HEK293 (cell line): ENCODE measurements around the gene APOC1.
A peak's percentile ranks its signal among the peaks of the same experiment; 100 is the strongest.

Source experiments
- CTCF ChIA-PET: fragments of 350-600 bp; formaldehyde crosslinking; extraction: SDS; loops from one replicate; lab custom pipeline; 2021; ENCODE audit warnings: antibody characterized with exemption; lab: Yijun Ruan, JAX
- POLR2A ChIA-PET: fragments of 300-600 bp; formaldehyde crosslinking; extraction: SDS; loops from one replicate; lab custom pipeline; 2020; ENCODE audit warnings: antibody characterized with exemption, inconsistent platforms; lab: Yijun Ruan, JAX
- H3K27ac ChIP-seq: fragments of 200-500 bp; sonication (Bioruptor generic); 2 replicates; pipeline ENCODE4 v1.5.1; 2014; ENCODE audit warnings: low read depth, low read length, control low read depth, inconsistent platforms; ENCODE audit errors: extremely low read depth
- H3K36me3 ChIP-seq, 2 experiments: fragments of 200-500 bp in 1 of 2; sonication (Bioruptor generic) in 1 of 2; 1 replicate in 1 of 2; 2 replicates in 1 of 2; pipeline ENCODE4 v1.5.1; 2014 to 2017; ENCODE audit warnings: inconsistent platforms in 2 of 2, low read length in 2 of 2; ENCODE audit not compliant: control insufficient read depth in 2 of 2, insufficient read depth in 1 of 2
- H3K4me1 ChIP-seq: fragments of 200-500 bp; sonication (Bioruptor generic); 2 replicates; pipeline ENCODE4 v1.5.1; 2014; ENCODE audit warnings: mild to moderate bottlenecking, low read length, inconsistent platforms; ENCODE audit not compliant: control insufficient read depth, insufficient read depth
- H3K4me3 ChIP-seq: 2 replicates; pipeline ENCODE4 v1.5.1; 2011; ENCODE audit warnings: low read depth, mild to moderate bottlenecking, control low read depth, low read length, moderate library complexity
- H3K9me3 ChIP-seq: fragments of 200-500 bp; sonication (Bioruptor generic); 2 replicates; pipeline ENCODE4 v1.5.1; 2014; ENCODE audit warnings: low read depth, low read length, inconsistent platforms; ENCODE audit not compliant: control insufficient read depth, insufficient read depth
- BCL11B ChIP-seq: fragments of 450-650 bp; formaldehyde crosslinking; IDR thresholded peaks from 2 replicates; pipeline ENCODE4 v1.5.1; 2016; ENCODE audit warnings: low read depth, missing biosample characterization, missing genetic modification characterization
- FEZF1 ChIP-seq: fragments of 450-650 bp; formaldehyde crosslinking; IDR thresholded peaks from 2 replicates; pipeline ENCODE4 v1.5.1; 2016; ENCODE audit warnings: missing biosample characterization, missing genetic modification characterization
- GLIS1 ChIP-seq: fragments of 450-650 bp; formaldehyde crosslinking; IDR thresholded peaks from 2 replicates; pipeline ENCODE4 v1.5.1; 2016; ENCODE audit warnings: missing biosample characterization, missing genetic modification characterization
- GLIS2 ChIP-seq: fragments of 450-650 bp; formaldehyde crosslinking; IDR thresholded peaks from 2 replicates; pipeline ENCODE4 v1.5.1; 2016; ENCODE audit warnings: missing biosample characterization, missing genetic modification characterization
- KLF9 ChIP-seq: fragments of 450-650 bp; formaldehyde crosslinking; IDR thresholded peaks from 2 replicates; pipeline ENCODE4 v1.5.1; 2016; ENCODE audit warnings: missing biosample characterization, missing genetic modification characterization, low read depth
- WT1 ChIP-seq: fragments of 450-650 bp; formaldehyde crosslinking; IDR thresholded peaks from 2 replicates; pipeline ENCODE4 v1.5.1; 2016; ENCODE audit warnings: missing biosample characterization, missing genetic modification characterization
- ZBTB20 ChIP-seq: fragments of 450-650 bp; formaldehyde crosslinking; IDR thresholded peaks from 2 replicates; pipeline ENCODE4 v1.5.1; 2016; ENCODE audit warnings: missing biosample characterization, missing genetic modification characterization
- ZBTB21 ChIP-seq: fragments of 450-650 bp; formaldehyde crosslinking; IDR thresholded peaks from 2 replicates; pipeline ENCODE4 v1.5.1; 2017; ENCODE audit warnings: missing biosample characterization, missing genetic modification characterization
- ZBTB8A ChIP-seq: fragments of 450-650 bp; formaldehyde crosslinking; IDR thresholded peaks from 2 replicates; pipeline ENCODE4 v1.5.1; 2016; ENCODE audit warnings: missing biosample characterization, missing genetic modification characterization
- ZNF335 ChIP-seq: fragments of 450-650 bp; formaldehyde crosslinking; conservative IDR thresholded peaks from 2 replicates; pipeline ENCODE4 v1.5.1; 2016; ENCODE audit warnings: missing biosample characterization, missing genetic modification characterization
- ZNF341 ChIP-seq: fragments of 450-650 bp; formaldehyde crosslinking; IDR thresholded peaks from 2 replicates; pipeline ENCODE4; 2016; ENCODE audit warnings: low read depth, missing biosample characterization, missing genetic modification characterization
- ZNF394 ChIP-seq: fragments of 450-650 bp; formaldehyde crosslinking; IDR thresholded peaks from 2 replicates; pipeline ENCODE4 v1.5.1; 2016; ENCODE audit warnings: missing biosample characterization, missing genetic modification characterization, mild to moderate bottlenecking, moderate library complexity, borderline replicate concordance
- ZNF398 ChIP-seq: fragments of 450-650 bp; formaldehyde crosslinking; IDR thresholded peaks from 2 replicates; pipeline ENCODE4 v1.5.1; 2017; ENCODE audit warnings: missing biosample characterization, missing genetic modification characterization
- ZNF701 ChIP-seq: fragments of 450-650 bp; formaldehyde crosslinking; IDR thresholded peaks from 2 replicates; pipeline ENCODE4 v1.5.1; 2016; ENCODE audit warnings: missing biosample characterization, missing genetic modification characterization
- ZNF747 ChIP-seq: fragments of 450-650 bp; formaldehyde crosslinking; IDR thresholded peaks from 2 replicates; pipeline ENCODE4 v1.5.1; 2016; ENCODE audit warnings: missing biosample characterization, missing genetic modification characterization
- ZNF768 ChIP-seq: fragments of 450-650 bp; formaldehyde crosslinking; IDR thresholded peaks from 2 replicates; pipeline ENCODE4 v1.5.1; 2018; ENCODE audit warnings: missing biosample characterization, mild to moderate bottlenecking, missing genetic modification characterization
- ZNF777 ChIP-seq: fragments of 450-650 bp; formaldehyde crosslinking; IDR thresholded peaks from 2 replicates; pipeline ENCODE4 v1.5.1; 2017; ENCODE audit warnings: missing biosample characterization, missing genetic modification characterization, borderline replicate concordance
- ZNF792 ChIP-seq: fragments of 450-650 bp; formaldehyde crosslinking; IDR thresholded peaks from 2 replicates; pipeline ENCODE4 v1.5.1; 2016; ENCODE audit warnings: missing biosample characterization, missing genetic modification characterization
- TF ChIP-seq, protein P1 (sequence below): fragments of 450-650 bp; formaldehyde crosslinking; IDR thresholded peaks from 2 replicates; pipeline ENCODE4 v1.5.1; 2016; ENCODE audit warnings: missing biosample characterization, missing genetic modification characterization
- TF ChIP-seq, protein P2 (sequence below): fragments of 450-650 bp; formaldehyde crosslinking; conservative IDR thresholded peaks from 2 replicates; pipeline ENCODE4 v1.5.1; 2016; ENCODE audit warnings: low read depth, missing biosample characterization, missing genetic modification characterization
- TF ChIP-seq, protein P3 (sequence below): fragments of 450-650 bp; formaldehyde crosslinking; IDR thresholded peaks from 2 replicates; pipeline ENCODE4 v1.5.1; 2016; ENCODE audit warnings: missing biosample characterization, missing genetic modification characterization
- TF ChIP-seq, protein P4 (sequence below): fragments of 450-650 bp; formaldehyde crosslinking; IDR thresholded peaks from 2 replicates; pipeline ENCODE4 v1.5.1; 2016; ENCODE audit warnings: missing biosample characterization, missing genetic modification characterization

APOC1 gene

DNA sequence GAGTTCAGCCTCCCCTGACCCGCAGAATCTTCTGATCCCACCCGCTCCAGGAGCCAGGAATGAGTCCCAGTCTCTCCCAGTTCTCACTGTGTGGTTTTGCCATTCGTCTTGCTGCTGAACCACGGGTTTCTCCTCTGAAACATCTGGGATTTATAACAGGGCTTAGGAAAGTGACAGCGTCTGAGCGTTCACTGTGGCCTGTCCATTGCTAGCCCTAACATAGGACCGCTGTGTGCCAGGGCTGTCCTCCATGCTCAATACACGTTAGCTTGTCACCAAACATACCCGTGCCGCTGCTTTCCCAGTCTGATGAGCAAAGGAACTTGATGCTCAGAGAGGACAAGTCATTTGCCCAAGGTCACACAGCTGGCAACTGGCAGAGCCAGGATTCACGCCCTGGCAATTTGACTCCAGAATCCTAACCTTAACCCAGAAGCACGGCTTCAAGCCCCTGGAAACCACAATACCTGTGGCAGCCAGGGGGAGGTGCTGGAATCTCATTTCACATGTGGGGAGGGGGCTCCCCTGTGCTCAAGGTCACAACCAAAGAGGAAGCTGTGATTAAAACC, 9.9 kb upstream of the APOC1 start:
- ChIA-PET POLR2A (interaction anchor here (0.5 to 1.2 kb wide), 2 partner anchors 14 to 384 kb away, joined by 4 to 5 read pairs; partner anchors contain the start of gene TOMM40), CTCF (interaction anchor here (0.5 to 5.0 kb wide), 31 partner anchors 9 to 621 kb away, joined by 3 to 101 read pairs (median 4); partner anchors contain the start of genes APOC1, APOC2, CLPTM1 and TOMM40)
- H3K4me3 ChIP-seq, result no peak overlapping the region
- no peaks in the 10 kb centered on the region for H3K9me3 ChIP-seq
- H3K4me1 ChIP-seq, result peaks cover 6% of the 10 kb centered on the region; the same call in 1 of the 2 replicates
- H3K36me3 ChIP-seq, result peaks cover 15 to 30% of the 10 kb centered on the region in 2 experiments; a peak in 2 of 3 replicates
- TF ChIP-seq, protein P1, sequence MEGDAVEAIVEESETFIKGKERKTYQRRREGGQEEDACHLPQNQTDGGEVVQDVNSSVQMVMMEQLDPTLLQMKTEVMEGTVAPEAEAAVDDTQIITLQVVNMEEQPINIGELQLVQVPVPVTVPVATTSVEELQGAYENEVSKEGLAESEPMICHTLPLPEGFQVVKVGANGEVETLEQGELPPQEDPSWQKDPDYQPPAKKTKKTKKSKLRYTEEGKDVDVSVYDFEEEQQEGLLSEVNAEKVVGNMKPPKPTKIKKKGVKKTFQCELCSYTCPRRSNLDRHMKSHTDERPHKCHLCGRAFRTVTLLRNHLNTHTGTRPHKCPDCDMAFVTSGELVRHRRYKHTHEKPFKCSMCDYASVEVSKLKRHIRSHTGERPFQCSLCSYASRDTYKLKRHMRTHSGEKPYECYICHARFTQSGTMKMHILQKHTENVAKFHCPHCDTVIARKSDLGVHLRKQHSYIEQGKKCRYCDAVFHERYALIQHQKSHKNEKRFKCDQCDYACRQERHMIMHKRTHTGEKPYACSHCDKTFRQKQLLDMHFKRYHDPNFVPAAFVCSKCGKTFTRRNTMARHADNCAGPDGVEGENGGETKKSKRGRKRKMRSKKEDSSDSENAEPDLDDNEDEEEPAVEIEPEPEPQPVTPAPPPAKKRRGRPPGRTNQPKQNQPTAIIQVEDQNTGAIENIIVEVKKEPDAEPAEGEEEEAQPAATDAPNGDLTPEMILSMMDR (tag by site-specific recombination), result peak; percentile 32
- TF ChIP-seq ZNF747 (tag by site-specific recombination) (no peak), ZNF768 (tag by site-specific recombination) (peak; percentile 89), ZNF341 (tag by site-specific recombination) (no peak)
- H3K27ac ChIP-seq, result no peak overlapping the region

GRCh38 chr19:44905437-44906160, 8.8 kb upstream of the APOC1 start, which contains the start of gene APOE:
APOE (plus strand) TSS chr19:44905796; CDS start chr19:44906625, 829 bp downstream.
- Histone ChIP-seq H3K36me3 (peaks cover 12 to 19% of the 10 kb centered on the region in 2 experiments; a peak in 2 of 3 replicates), H3K9me3 (no peaks in the 10 kb centered on the region), H3K4me3 (peak within 1 kb of the TSS; percentile 13), H3K27ac (peak within 1 kb of the TSS; percentile 24; the same call in 1 of the 2 replicates), H3K4me1 (peaks cover 6% of the 10 kb centered on the region; the same call in 1 of the 2 replicates)
- ChIA-PET POLR2A (interaction anchor here (0.5 to 1.3 kb wide), 9 partner anchors 12 to 383 kb away, joined by 3 to 7 read pairs (median 4); partner anchors contain the start of genes RELB and TOMM40), CTCF (interaction anchor here (0.6 to 5.0 kb wide), 14 partner anchors 8 to 433 kb away, joined by 3 to 101 read pairs (median 11); partner anchors contain the start of genes APOC1, CLPTM1 and TOMM40)
- TF ChIP-seq WT1 (tag by site-specific recombination) (peak; percentile 73), ZNF792 (peak; percentile 41; the same call in 1 of the 2 replicates), ZBTB8A (tag by site-specific recombination) (no peak), BCL11B (tag by site-specific recombination) (no peak), ZBTB21 (tag by site-specific recombination) (no peak), GLIS2 (peak; percentile 80), ZNF394 (tag by site-specific recombination) (peak; percentile 49; the same call in 1 of the 2 replicates), ZNF335 (tag by site-specific recombination) (peak; percentile 38; the same call in 1 of the 2 replicates), FEZF1 (tag by site-specific recombination) (no peak), ZBTB20 (tag by site-specific recombination) (0 out of 2 replicates have a peak, but pooled peaks have one; percentile 42), GLIS1 (tag by site-specific recombination) (peak; percentile 78), KLF9 (tag by site-specific recombination) (peak; percentile 26; the same call in 1 of the 2 replicates), ZNF701 (no peak), ZNF777 (tag by site-specific recombination) (peak; percentile 36; the same call in 1 of the 2 replicates), ZNF398 (tag by site-specific recombination) (peak; percentile 76)
- TF ChIP-seq, protein P2, sequence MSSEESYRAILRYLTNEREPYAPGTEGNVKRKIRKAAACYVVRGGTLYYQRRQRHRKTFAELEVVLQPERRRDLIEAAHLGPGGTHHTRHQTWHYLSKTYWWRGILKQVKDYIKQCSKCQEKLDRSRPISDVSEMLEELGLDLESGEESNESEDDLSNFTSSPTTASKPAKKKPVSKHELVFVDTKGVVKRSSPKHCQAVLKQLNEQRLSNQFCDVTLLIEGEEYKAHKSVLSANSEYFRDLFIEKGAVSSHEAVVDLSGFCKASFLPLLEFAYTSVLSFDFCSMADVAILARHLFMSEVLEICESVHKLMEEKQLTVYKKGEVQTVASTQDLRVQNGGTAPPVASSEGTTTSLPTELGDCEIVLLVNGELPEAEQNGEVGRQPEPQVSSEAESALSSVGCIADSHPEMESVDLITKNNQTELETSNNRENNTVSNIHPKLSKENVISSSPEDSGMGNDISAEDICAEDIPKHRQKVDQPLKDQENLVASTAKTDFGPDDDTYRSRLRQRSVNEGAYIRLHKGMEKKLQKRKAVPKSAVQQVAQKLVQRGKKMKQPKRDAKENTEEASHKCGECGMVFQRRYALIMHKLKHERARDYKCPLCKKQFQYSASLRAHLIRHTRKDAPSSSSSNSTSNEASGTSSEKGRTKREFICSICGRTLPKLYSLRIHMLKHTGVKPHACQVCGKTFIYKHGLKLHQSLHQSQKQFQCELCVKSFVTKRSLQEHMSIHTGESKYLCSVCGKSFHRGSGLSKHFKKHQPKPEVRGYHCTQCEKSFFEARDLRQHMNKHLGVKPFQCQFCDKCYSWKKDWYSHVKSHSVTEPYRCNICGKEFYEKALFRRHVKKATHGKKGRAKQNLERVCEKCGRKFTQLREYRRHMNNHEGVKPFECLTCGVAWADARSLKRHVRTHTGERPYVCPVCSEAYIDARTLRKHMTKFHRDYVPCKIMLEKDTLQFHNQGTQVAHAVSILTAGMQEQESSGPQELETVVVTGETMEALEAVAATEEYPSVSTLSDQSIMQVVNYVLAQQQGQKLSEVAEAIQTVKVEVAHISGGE, result no peak
- TF ChIP-seq, protein P3, sequence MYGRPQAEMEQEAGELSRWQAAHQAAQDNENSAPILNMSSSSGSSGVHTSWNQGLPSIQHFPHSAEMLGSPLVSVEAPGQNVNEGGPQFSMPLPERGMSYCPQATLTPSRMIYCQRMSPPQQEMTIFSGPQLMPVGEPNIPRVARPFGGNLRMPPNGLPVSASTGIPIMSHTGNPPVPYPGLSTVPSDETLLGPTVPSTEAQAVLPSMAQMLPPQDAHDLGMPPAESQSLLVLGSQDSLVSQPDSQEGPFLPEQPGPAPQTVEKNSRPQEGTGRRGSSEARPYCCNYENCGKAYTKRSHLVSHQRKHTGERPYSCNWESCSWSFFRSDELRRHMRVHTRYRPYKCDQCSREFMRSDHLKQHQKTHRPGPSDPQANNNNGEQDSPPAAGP (tag by site-specific recombination), result 0 out of 2 replicates have a peak, but pooled peaks have one; percentile 19
- TF ChIP-seq, protein P4, sequence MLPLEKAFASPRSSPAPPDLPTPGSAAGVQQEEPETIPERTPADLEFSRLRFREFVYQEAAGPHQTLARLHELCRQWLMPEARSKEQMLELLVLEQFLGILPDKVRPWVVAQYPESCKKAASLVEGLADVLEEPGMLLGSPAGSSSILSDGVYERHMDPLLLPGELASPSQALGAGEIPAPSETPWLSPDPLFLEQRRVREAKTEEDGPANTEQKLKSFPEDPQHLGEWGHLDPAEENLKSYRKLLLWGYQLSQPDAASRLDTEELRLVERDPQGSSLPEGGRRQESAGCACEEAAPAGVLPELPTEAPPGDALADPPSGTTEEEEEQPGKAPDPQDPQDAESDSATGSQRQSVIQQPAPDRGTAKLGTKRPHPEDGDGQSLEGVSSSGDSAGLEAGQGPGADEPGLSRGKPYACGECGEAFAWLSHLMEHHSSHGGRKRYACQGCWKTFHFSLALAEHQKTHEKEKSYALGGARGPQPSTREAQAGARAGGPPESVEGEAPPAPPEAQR (tag by site-specific recombination), result no peak
